ENCODE measurements around the gene NACA2.
"Not testable (repeated sequence)": the region's sequence is repeated elsewhere in the genome, so short reads cannot be mapped to it uniquely, and the experiment has no call there.

NACA2 gene

DNA sequence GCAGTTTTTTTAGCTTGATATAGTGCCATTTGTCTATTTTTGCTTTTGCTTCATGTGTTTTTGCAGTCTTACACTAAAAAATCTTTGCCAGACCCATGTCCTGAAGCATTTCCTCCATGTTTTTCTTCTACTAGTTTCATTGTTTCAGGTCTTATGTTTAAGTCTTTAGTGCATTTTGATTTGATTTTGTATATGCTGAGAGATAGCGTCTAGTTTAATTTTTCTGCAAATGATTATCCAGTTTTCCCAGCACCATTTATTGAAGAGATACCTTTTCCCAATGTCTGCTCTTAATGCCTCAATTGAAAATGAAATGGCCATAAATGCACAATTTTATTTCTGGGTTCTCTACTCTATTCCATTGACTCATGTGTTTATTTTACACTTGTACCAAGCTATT lies 40.8 kb upstream of the NACA2 start:
- H3K4me3 ChIP-seq (ENCODE audit: low read length) = no peak overlapping the region
- TF ChIP-seq, protein P1, sequence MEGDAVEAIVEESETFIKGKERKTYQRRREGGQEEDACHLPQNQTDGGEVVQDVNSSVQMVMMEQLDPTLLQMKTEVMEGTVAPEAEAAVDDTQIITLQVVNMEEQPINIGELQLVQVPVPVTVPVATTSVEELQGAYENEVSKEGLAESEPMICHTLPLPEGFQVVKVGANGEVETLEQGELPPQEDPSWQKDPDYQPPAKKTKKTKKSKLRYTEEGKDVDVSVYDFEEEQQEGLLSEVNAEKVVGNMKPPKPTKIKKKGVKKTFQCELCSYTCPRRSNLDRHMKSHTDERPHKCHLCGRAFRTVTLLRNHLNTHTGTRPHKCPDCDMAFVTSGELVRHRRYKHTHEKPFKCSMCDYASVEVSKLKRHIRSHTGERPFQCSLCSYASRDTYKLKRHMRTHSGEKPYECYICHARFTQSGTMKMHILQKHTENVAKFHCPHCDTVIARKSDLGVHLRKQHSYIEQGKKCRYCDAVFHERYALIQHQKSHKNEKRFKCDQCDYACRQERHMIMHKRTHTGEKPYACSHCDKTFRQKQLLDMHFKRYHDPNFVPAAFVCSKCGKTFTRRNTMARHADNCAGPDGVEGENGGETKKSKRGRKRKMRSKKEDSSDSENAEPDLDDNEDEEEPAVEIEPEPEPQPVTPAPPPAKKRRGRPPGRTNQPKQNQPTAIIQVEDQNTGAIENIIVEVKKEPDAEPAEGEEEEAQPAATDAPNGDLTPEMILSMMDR (IDR thresholded peaks at IDR 0.05; ENCODE audit: insufficient read depth, low read depth, low read length, missing control alignments) = no peak
- no peak for DNase-seq (ENCODE audit: low read depth)

DNA sequence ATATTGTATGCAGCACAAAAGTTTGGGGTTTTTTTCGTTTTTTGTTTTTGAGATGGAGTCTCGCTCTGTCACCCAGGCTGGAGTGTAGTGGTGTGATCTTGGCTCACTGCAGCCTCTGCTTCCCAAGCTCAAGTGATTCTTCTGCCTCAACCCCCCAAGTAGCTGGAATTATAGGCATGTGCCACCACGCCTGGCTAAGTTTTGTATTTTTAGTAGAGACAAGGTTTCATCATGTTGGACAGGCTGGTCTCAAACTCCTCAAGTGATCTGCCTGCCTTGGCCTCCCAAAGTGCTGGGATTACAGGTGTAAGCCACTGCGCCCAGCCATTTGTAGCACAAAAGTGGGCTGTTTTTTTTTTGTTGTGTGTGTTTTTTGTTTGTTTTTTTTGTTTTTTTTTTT lies 37.1 kb upstream of the NACA2 start:
- not testable (repeated sequence) for DNase-seq (ENCODE audit: low read depth); H3K4me3 ChIP-seq (ENCODE audit: low read length)

DNA sequence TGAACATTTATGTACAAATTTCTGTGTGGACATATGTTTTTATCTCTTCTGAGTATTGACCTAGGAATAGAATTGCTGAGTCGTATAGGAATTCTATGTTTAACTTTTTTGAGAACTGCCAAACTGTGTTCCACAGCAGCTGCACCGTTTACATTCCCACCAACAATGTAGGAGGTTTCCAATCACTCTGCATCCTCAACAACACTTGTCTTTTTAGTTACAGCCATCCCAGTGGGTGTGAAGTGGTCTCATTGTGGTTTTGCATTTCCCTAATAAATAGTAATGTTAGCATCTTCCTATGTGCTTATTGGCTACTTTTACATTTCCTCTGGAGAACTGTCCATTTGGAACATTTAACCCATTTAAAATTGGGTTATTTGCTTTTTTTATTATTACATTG lies 36.6 kb upstream of the NACA2 start:
- no peak for DNase-seq (ENCODE audit: low read depth)
- TF ChIP-seq, protein P1 (IDR thresholded peaks at IDR 0.05; ENCODE audit: insufficient read depth, low read depth, low read length, missing control alignments) = no peak
- H3K4me3 ChIP-seq (ENCODE audit: low read length) = no peak overlapping the region

DNA sequence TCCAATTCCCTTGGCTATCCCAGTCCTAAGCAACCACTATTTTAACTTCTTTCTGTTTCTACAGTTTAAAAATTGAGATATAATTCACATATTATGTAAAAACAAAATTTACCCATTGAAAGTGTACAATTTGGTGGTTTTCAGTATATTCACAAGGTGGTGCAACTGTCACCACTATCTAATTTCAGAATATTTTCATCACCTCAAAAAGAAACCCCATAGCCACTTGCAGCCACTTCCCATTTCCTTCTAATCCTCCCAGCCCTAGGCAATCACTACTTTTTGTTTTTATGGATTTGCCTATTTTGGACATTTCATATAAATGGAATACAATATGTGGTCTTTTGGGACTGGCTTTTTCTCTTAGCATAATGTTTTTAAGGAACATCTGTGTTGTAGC lies 36.1 kb upstream of the NACA2 start:
- no peak for DNase-seq (ENCODE audit: low read depth)
- TF ChIP-seq, protein P1 (IDR thresholded peaks at IDR 0.05; ENCODE audit: insufficient read depth, low read depth, low read length, missing control alignments) = no peak
- no peak overlapping the region for H3K4me3 ChIP-seq (ENCODE audit: low read length)

GRCh38 chr17:61625564-61625963 lies 34.5 kb upstream of the NACA2 start:
- TF ChIP-seq, protein P1 (IDR thresholded peaks at IDR 0.05; ENCODE audit: insufficient read depth, low read depth, low read length, missing control alignments) = no peak
- no peak for DNase-seq (ENCODE audit: low read depth)
- no peak overlapping the region for H3K4me3 ChIP-seq (ENCODE audit: low read length)

DNA sequence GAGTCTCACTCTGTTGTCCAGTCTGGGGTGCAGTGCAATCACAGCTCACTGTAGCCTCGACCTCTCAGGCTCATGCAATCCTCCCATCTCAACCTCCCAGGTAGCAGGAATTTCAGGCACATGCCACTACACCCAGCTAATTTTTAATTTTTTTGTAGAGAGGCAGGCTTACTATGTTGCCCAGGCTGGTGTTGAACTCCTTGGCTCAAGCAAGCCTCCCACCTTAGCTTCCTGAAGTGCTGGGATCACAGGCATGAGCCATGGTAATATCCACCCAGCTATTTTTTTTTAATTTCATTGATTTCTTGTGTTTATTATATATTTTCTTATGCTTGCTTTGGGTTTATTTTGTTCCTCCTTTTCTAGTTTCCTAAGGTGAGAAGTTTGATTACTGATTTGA lies 33.9 kb upstream of the NACA2 start:
- H3K4me3 ChIP-seq (ENCODE audit: low read length) = no peak overlapping the region
- no peak for DNase-seq (ENCODE audit: low read depth)
- TF ChIP-seq, protein P1 (IDR thresholded peaks at IDR 0.05; ENCODE audit: insufficient read depth, low read depth, low read length, missing control alignments) = no peak

GRCh38 chr17:61621317-61621716 lies 30.3 kb upstream of the NACA2 start:
- no peak overlapping the region for H3K4me3 ChIP-seq (ENCODE audit: low read length)
- TF ChIP-seq, protein P1 (IDR thresholded peaks at IDR 0.05; ENCODE audit: insufficient read depth, low read depth, low read length, missing control alignments) = no peak
- no peak for DNase-seq (ENCODE audit: low read depth)

GRCh38 chr17:61619953-61620352 lies 28.9 kb upstream of the NACA2 start:
- no peak overlapping the region for H3K4me3 ChIP-seq (ENCODE audit: low read length)
- TF ChIP-seq, protein P1 (IDR thresholded peaks at IDR 0.05; ENCODE audit: insufficient read depth, low read depth, low read length, missing control alignments) = no peak
- DNase-seq (ENCODE audit: low read depth) = no peak

Data from epithelial cell of esophagus (primary cell).